OCI-LY1 (cell line): ENCODE measurements around the gene CDH23.

Source experiments
- CTCF ChIP-seq: fragments of 200-600 bp; sonication (generic), shearing (Covaris generic); IDR thresholded peaks from 2 replicates; pipeline ENCODE4 v1.5.1; 2017; ENCODE audit warnings: mild to moderate bottlenecking, antibody characterized with exemption, low read length, moderate library complexity, mixed read lengths
- EZH2 ChIP-seq: fragments of 200-600 bp; sonication (generic), shearing (Covaris generic); IDR thresholded peaks from 2 replicates; pipeline ENCODE4 v1.8.0; 2017; ENCODE audit warnings: borderline replicate concordance, mixed run types, mild to moderate bottlenecking, antibody characterized with exemption, low read length, moderate library complexity, mixed read lengths

- no peak for TF ChIP-seq CTCF
- no peak for TF ChIP-seq EZH2
These were observed 52.3 kb downstream of the CDH23 start for GRCh38 chr10:71449026-71449425.
